Gastrocnemius medialis (tissue), 4 donors: ENCODE results near the gene ANHX.

Experiments
- POLR2A ChIP-seq, 2 donors: fragments of 450-650 bp; IDR thresholded peaks; one replicate each; pipeline ENCODE4 v1.6.1; 2017; ENCODE audit warnings: antibody characterized with exemption in 2 of 2, mild to moderate bottlenecking in 2 of 2, moderate library complexity in 2 of 2
- TF ChIP-seq, protein P1 (sequence below), 5 experiments: fragments of 450-650 bp in 3 of 5; fragments of 200-600 bp in 2 of 5; sonication (generic) in 2 of 5; IDR thresholded peaks in 4 of 5; conservative IDR thresholded peaks in 1 of 5; 1 replicate in 4 of 5; 2 replicates in 1 of 5; pipeline ENCODE4 v1.5.1; 2016 to 2019; ENCODE audit warnings: antibody characterized with exemption in 5 of 5, mild to moderate bottlenecking in 3 of 5, moderate library complexity in 3 of 5

DNA sequence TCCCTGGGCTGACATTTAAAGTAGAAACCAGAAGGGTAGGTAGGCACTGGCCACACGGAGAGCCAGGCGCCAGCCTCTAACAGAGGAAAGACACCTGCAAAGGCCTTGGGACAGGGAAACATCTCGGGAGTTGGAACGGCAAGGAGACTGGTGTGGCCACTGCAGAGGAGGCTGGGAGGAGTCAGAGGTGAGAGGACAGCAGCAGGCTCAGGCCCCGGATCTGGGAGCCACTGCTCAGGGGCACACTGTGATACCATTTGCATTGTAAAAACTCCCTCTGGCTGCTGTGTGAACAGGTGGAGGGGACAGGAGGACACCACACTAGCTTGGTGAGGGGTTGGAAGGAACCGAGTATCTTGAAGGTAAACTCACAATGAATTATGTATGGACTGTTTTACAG lies 2.7 kb downstream of the ANHX start:
- TF ChIP-seq, protein P1, sequence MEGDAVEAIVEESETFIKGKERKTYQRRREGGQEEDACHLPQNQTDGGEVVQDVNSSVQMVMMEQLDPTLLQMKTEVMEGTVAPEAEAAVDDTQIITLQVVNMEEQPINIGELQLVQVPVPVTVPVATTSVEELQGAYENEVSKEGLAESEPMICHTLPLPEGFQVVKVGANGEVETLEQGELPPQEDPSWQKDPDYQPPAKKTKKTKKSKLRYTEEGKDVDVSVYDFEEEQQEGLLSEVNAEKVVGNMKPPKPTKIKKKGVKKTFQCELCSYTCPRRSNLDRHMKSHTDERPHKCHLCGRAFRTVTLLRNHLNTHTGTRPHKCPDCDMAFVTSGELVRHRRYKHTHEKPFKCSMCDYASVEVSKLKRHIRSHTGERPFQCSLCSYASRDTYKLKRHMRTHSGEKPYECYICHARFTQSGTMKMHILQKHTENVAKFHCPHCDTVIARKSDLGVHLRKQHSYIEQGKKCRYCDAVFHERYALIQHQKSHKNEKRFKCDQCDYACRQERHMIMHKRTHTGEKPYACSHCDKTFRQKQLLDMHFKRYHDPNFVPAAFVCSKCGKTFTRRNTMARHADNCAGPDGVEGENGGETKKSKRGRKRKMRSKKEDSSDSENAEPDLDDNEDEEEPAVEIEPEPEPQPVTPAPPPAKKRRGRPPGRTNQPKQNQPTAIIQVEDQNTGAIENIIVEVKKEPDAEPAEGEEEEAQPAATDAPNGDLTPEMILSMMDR (IDR thresholded peaks at IDR 0.05 in 4 of 5, conservative IDR thresholded peaks at IDR 0.05 in 1 of 5), result no peak
- no peak for TF ChIP-seq POLR2A (IDR thresholded peaks at IDR 0.05)
